Measurements from ENCODE around the gene HNRNPD. TPM values are rescaled to one million over a fixed set of nuclear protein-coding genes. Genes with fewer than 3 reads are reported as not detected.

Gene HNRNPD
- total RNA-seq, 4 donors from 2014 or later, result 95.6 to 342 (median 136) TPM

DNA sequence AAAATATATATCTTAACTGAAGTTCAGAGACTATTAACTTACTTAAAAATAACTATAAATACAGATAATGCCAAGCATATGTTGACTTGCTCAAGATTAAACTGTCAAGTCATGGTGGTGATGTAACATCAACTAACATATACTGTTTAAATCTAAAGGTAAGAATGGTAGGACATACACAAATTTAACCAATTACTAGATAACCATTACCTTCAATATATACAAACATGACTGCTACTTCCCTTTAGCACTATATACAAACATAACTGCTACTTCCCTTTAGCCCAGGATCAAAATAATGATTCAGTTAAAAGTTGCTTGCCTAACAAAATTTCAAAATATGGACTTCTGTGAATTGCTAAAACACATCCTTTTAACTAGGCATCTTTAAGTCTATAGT, 14.9 kb downstream of the HNRNPD start:
- DNase-seq, result no peak
- H3K27ac ChIP-seq, result no peak overlapping the region
- H3K4me1 ChIP-seq, result peaks cover 0 to 38% (median 3%) of the 10 kb centered on the region in 4 donors
- peaks cover 0 to 43% (median 0%) of the 10 kb centered on the region in 3 donors for H3K36me3 ChIP-seq
- TF ChIP-seq, protein P1, sequence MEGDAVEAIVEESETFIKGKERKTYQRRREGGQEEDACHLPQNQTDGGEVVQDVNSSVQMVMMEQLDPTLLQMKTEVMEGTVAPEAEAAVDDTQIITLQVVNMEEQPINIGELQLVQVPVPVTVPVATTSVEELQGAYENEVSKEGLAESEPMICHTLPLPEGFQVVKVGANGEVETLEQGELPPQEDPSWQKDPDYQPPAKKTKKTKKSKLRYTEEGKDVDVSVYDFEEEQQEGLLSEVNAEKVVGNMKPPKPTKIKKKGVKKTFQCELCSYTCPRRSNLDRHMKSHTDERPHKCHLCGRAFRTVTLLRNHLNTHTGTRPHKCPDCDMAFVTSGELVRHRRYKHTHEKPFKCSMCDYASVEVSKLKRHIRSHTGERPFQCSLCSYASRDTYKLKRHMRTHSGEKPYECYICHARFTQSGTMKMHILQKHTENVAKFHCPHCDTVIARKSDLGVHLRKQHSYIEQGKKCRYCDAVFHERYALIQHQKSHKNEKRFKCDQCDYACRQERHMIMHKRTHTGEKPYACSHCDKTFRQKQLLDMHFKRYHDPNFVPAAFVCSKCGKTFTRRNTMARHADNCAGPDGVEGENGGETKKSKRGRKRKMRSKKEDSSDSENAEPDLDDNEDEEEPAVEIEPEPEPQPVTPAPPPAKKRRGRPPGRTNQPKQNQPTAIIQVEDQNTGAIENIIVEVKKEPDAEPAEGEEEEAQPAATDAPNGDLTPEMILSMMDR (IDR thresholded peaks at IDR 0.05), result no peak
- no peak overlapping the region for H3K4me3 ChIP-seq
- no peaks in the 10 kb centered on the region for H3K27me3 ChIP-seq
- H3K9me3 ChIP-seq, result no peaks in the 10 kb centered on the region

- Histone ChIP-seq H3K9me3 (no peaks in the 10 kb centered on the region), H3K4me1 (peaks cover 0 to 28% (median 3%) of the 10 kb centered on the region in 4 donors), H3K36me3 (peaks cover 0 to 53% (median 0%) of the 10 kb centered on the region in 3 donors), H3K27me3 (no peaks in the 10 kb centered on the region), H3K27ac (no peak overlapping the region), H3K4me3 (no peak overlapping the region)
- no peak for TF ChIP-seq POLR2A (IDR thresholded peaks at IDR 0.05)
- TF ChIP-seq, protein P1 (IDR thresholded peaks at IDR 0.05), result no peak
- no peak for DNase-seq
Observed at GRCh38 chr4:82357640-82358039, 16.2 kb downstream of the HNRNPD start.

- no peak for DNase-seq
- Histone ChIP-seq H3K4me1 (peaks cover 0 to 17% (median 0%) of the 10 kb centered on the region in 4 donors), H3K4me3 (no peak overlapping the region), H3K27ac (no peak overlapping the region), H3K9me3 (no peaks in the 10 kb centered on the region), H3K27me3 (no peaks in the 10 kb centered on the region), H3K36me3 (peaks cover 0 to 72% (median 0%) of the 10 kb centered on the region in 3 donors)
- TF ChIP-seq, protein P1 (IDR thresholded peaks at IDR 0.05), result no peak
- TF ChIP-seq POLR2A (IDR thresholded peaks at IDR 0.05), result no peak
Observed at GRCh38 chr4:82354788-82355187, 19.0 kb downstream of the HNRNPD start.

- H3K27ac ChIP-seq, result no peak overlapping the region
- H3K9me3 ChIP-seq, result no peaks in the 10 kb centered on the region
- no peaks in the 10 kb centered on the region for H3K27me3 ChIP-seq
- H3K4me3 ChIP-seq, result no peak overlapping the region
- TF ChIP-seq, protein P1 (IDR thresholded peaks at IDR 0.05), result no peak
- TF ChIP-seq POLR2A (IDR thresholded peaks at IDR 0.05), result no peak
- H3K4me1 ChIP-seq, result no peaks in the 10 kb centered on the region
- DNase-seq, result no peak
- H3K36me3 ChIP-seq, result peaks cover 0 to 69% (median 0%) of the 10 kb centered on the region in 3 donors
Observed at GRCh38 chr4:82352825-82353366, 20.9 kb downstream of the HNRNPD start.

GRCh38 chr4:82352118-82352824, 21.5 kb downstream of the HNRNPD start:
- H3K4me3 ChIP-seq, result no peak overlapping the region
- no peak for DNase-seq
- no peak for TF ChIP-seq POLR2A (IDR thresholded peaks at IDR 0.05)
- TF ChIP-seq, protein P1 (IDR thresholded peaks at IDR 0.05), result no peak
- H3K9me3 ChIP-seq, result no peaks in the 10 kb centered on the region
- no peaks in the 10 kb centered on the region for H3K27me3 ChIP-seq
- H3K4me1 ChIP-seq, result no peaks in the 10 kb centered on the region
- H3K27ac ChIP-seq, result no peak overlapping the region
- peaks cover 0 to 67% (median 0%) of the 10 kb centered on the region in 3 donors for H3K36me3 ChIP-seq

Measured in Peyer's patch (tissue), 4 donors.